Left ventricle myocardium inferior (tissue), 1 donor: ENCODE results near the gene MPP2. TPM values are rescaled to one million over a fixed set of nuclear protein-coding genes. Genes with fewer than 3 reads are reported as not detected.
"Not testable (repeated sequence)": the region's sequence is repeated elsewhere in the genome, so short reads cannot be mapped to it uniquely, and the experiment has no call there.

Experiments used
- DNase-seq: peaks from one replicate; pipeline ENCODE4 v3.0.0-alpha.2; 2020
- H3K27ac ChIP-seq: fragments of 200-600 bp; replicated peaks from 2 replicates; pipeline ENCODE4 v1.8.0; 2021
- H3K27me3 ChIP-seq: fragments of 200-600 bp; 2 replicates; pipeline ENCODE4 v1.8.0; 2021; ENCODE audit warnings: low read depth
- H3K36me3 ChIP-seq: fragments of 200-600 bp; 2 replicates; pipeline ENCODE4 v1.8.0; 2021
- H3K4me1 ChIP-seq: fragments of 200-600 bp; 2 replicates; pipeline ENCODE4 v1.8.0; 2021
- H3K4me3 ChIP-seq: fragments of 200-600 bp; 2 replicates; pipeline ENCODE4 v1.8.0; 2021; ENCODE audit warnings: mild to moderate bottlenecking, moderate library complexity
- H3K9me3 ChIP-seq: fragments of 200-600 bp; replicated peaks from 2 replicates; pipeline ENCODE4 v1.8.0; 2021
- CTCF ChIP-seq: fragments of 200-600 bp; IDR thresholded peaks from 2 replicates; pipeline ENCODE4 v1.8.0; 2021; ENCODE audit warnings: antibody characterized with exemption, mild to moderate bottlenecking, borderline replicate concordance
- intact Hi-C: fragments of 100-400 bp; cut with micrococcal nuclease; formaldehyde crosslinking; loops from one replicate; pipeline ENCODE4 v1.11.0; 2022
- total RNA-seq: library from RNA; stranded (reverse); fragmentation: NEBNext Ultra II Directional; extraction: Animal tissue kit (Norgen Biotek cat#: 25700); gene quantifications from one replicate; pipeline ENCODE4 v1.2.1, GENCODE V29; 2021
- donor health status: DM: no; HTN: yes; CAD: no; lungs with severe emphysema.

The MPP2 gene
- total RNA-seq, 1 donor from 2014 or later, result 12.1 TPM

DNA sequence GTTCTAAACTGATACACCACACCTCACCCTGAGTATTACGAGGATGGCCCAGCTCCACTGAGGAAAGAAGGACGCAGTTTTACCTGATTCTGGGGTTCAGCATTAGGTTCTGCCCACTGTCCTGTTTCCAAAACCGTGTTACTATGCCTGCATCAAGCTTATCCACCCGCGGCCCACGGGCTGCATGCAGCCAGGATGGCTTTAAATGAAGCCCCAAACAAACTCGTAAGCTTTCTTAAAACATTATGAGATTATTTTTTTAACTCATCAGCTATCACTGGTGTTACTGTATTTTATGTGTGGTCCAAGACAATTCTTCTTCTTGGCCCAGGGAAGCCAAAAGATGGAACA, 64.4 kb downstream of the MPP2 start:
- Histone ChIP-seq H3K27me3 (no peaks in the 10 kb centered on the region), H3K4me3 (no peak overlapping the region), H3K27ac (no peak overlapping the region), H3K9me3 (no peaks in the 10 kb centered on the region), H3K36me3 (no peaks in the 10 kb centered on the region), H3K4me1 (peaks cover 34% of the 10 kb centered on the region)
- no peak for TF ChIP-seq CTCF
- intact Hi-C loops, result loop anchor here (10.0 kb wide), 1 partner anchor 58 kb away; the partner anchor contains the start of gene CFAP97D1
- no peak for DNase-seq

DNA sequence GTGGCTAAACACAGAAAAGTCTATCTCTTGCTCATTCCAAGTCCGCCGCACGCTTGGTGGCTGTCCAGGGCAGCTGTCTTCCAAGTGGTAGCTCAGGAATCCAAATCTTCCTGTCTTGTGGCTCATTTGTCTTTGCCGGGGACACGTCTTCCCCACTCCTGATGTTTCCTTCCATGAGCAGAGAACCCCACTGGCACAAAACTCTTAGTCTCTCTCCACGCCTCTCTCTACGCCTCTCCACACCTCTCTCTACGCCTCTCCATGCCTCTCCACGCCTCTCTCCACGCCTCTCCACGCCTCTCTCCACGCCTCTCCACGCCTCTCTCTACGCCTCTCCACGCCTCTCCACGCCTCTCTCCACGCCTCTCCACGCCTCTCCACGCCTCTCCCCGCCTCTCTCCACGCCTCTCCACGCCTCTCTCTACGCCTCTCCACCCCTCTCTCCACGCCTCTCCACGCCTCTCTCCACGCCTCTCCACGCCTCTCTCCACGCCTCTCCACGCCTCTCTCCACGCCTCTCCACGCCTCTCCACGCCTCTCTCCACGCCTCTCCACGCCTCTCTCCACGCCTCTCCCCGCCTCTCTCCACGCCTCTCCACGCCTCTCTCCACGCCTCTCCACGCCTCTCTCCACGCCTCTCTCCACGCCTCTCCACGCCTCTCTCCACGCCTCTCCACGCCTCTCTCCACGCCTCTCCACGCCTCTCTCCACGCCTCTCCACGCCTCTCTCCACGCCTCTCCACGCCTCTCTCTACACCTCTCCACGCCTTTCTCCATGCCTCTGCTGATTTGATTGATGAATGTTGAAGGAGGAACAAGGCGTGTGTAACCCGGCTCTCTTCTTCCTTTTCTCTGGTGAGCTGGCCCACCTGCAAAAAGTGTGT, 65.0 kb downstream of the MPP2 start:
- not testable (repeated sequence) for H3K27me3 ChIP-seq, H3K4me3 ChIP-seq, DNase-seq, H3K9me3 ChIP-seq, H3K36me3 ChIP-seq, H3K27ac ChIP-seq
- intact Hi-C loops, result loop anchor here (10.0 kb wide), 1 partner anchor 58 kb away; the partner anchor contains the start of gene CFAP97D1
- peaks cover 34% of the 10 kb centered on the region for H3K4me1 ChIP-seq

GRCh38 chr17:43841282-43841681, 66.1 kb downstream of the MPP2 start:
- no peak overlapping the region for H3K27ac ChIP-seq
- TF ChIP-seq CTCF, result no peak
- no peak for DNase-seq
- no peak overlapping the region for H3K4me3 ChIP-seq
- no peaks in the 10 kb centered on the region for H3K36me3 ChIP-seq
- peaks cover 27% of the 10 kb centered on the region for H3K4me1 ChIP-seq
- H3K9me3 ChIP-seq, result no peaks in the 10 kb centered on the region
- H3K27me3 ChIP-seq, result no peaks in the 10 kb centered on the region
- intact Hi-C loops, result loop anchor here (10.0 kb wide), 1 partner anchor 56 kb away; the partner anchor contains the start of gene CFAP97D1

DNA sequence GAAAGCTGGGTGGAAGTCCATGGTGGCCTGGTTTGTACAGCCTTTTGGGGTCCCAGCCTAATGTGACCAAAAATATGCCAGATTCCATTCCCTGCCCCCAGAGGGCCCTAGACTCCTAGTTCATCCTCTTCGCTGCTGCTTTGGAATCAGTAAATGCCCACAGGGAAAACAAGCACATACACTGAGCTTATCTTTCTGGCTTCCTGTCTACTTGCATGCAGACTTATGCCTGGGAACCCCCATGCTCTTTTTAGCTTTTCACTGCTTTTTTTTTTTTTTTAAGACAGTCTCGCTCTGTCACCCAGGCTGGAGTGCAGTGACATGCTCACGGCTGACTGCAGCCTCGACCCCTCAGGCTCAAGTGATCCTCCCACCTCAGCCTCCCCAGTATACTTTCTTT, 66.5 kb downstream of the MPP2 start:
- no peaks in the 10 kb centered on the region for H3K36me3 ChIP-seq
- peaks cover 22% of the 10 kb centered on the region for H3K4me1 ChIP-seq
- no peaks in the 10 kb centered on the region for H3K9me3 ChIP-seq
- H3K4me3 ChIP-seq, result no peak overlapping the region
- intact Hi-C loops, result loop anchor here (10.0 kb wide), 1 partner anchor 56 kb away; the partner anchor contains the start of gene CFAP97D1
- no peak overlapping the region for H3K27ac ChIP-seq
- TF ChIP-seq CTCF, result peak; percentile 49
- DNase-seq, result no peak
- H3K27me3 ChIP-seq, result no peaks in the 10 kb centered on the region

DNA sequence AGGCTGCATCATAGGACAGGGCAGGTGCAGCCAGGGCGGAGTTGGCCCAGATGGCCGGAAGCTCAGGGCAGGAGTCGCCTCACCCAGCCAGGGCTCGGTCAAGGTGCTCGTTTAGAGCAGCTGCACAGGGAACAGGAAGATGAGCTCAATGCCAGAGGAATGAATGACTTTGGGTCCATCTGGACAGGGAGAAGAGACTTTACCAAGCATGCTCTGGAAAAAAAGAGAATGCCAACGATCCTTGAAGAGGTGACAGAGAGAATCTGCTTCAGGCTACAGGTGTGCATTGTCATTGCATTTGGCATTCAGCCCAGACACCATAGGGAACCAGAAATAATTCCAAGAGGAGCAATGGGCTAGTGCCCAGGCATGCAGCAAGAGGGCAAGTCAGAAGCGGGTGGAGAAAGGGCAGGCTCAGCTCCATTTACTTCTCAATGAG, 67.6 kb downstream of the MPP2 start:
- H3K4me3 ChIP-seq, result no peak overlapping the region
- H3K4me1 ChIP-seq, result peaks cover 20% of the 10 kb centered on the region
- no peaks in the 10 kb centered on the region for H3K36me3 ChIP-seq
- no peak for TF ChIP-seq CTCF
- DNase-seq, result no peak
- no peak overlapping the region for H3K27ac ChIP-seq
- no peaks in the 10 kb centered on the region for H3K27me3 ChIP-seq
- no peaks in the 10 kb centered on the region for H3K9me3 ChIP-seq
- intact Hi-C loops, result loop anchor here (10.0 kb wide), 1 partner anchor 55 kb away; the partner anchor contains the start of gene CFAP97D1

GRCh38 chr17:43834106-43834505, 73.2 kb downstream of the MPP2 start:
- Histone ChIP-seq H3K9me3 (peaks cover 6% of the 10 kb centered on the region), H3K36me3 (peaks cover 22% of the 10 kb centered on the region), H3K4me1 (peaks cover 44% of the 10 kb centered on the region), H3K27me3 (no peaks in the 10 kb centered on the region), H3K27ac (peak overlapping the region; percentile 93), H3K4me3 (peak overlapping the region; percentile 78)
- TF ChIP-seq CTCF, result no peak
- intact Hi-C loops, result no loop called here
- no peak for DNase-seq
